ENCODE measurements around the gene IFI27L2. TPM values are rescaled to one million over a fixed set of nuclear protein-coding genes. Genes with fewer than 3 reads are reported as not detected.
A peak's percentile ranks its signal among the peaks of the same experiment; 100 is the strongest.

Gene IFI27L2
- total RNA-seq, 1 experiment from 2014 or later: 98.0 TPM

- H3K4me3 ChIP-seq: no peak overlapping the region
- no peak for DNase-seq (ENCODE audit: low read depth in 1 of 2, low spot score in 2 of 2)
- no peaks in the 10 kb centered on the region for H3K9me3 ChIP-seq (replicated peaks)
- H3K27ac ChIP-seq: no peak overlapping the region
- peaks cover 10% of the 10 kb centered on the region for H3K4me1 ChIP-seq (replicated peaks)
- peaks cover 7% of the 10 kb centered on the region; the same call in 1 of the 2 replicates for H3K36me3 ChIP-seq
- no peaks in the 10 kb centered on the region for H3K27me3 ChIP-seq (replicated peaks)
Measured at GRCh38 chr14:94098326-94098992, 30.9 kb downstream of the IFI27L2 start.

GRCh38 chr14:94097091-94097490 lies 32.3 kb downstream of the IFI27L2 start:
- no peak for DNase-seq (ENCODE audit: low read depth in 1 of 2, low spot score in 2 of 2)
- Histone ChIP-seq H3K4me3 (no peak overlapping the region), H3K36me3 (peaks cover 7% of the 10 kb centered on the region; the same call in 1 of the 2 replicates), H3K27me3 (replicated peaks) (no peaks in the 10 kb centered on the region), H3K9me3 (replicated peaks) (no peaks in the 10 kb centered on the region), H3K27ac (no peak overlapping the region), H3K4me1 (replicated peaks) (peaks cover 10% of the 10 kb centered on the region)

DNA sequence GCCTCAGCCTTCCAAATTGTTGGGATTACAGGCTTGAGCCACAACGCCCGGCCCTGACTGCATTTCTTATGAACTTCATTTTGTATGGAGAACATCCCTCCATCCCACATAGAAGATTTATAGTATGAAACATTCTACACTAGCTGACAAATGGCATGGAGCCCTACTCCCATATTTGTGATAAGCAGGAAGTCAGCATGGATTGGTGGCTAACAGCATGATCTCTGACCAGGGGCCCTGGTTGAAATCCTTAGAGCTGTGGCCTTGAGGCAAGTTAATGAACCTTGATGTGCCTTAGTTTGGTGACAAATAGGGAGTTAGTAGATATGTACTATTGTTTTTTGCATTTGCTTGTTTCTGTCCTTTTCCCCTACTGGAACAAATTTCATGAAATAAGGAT lies 36.0 kb downstream of the IFI27L2 start:
- Histone ChIP-seq H3K27ac (no peak overlapping the region), H3K36me3 (peaks cover 4% of the 10 kb centered on the region; the same call in 1 of the 2 replicates), H3K27me3 (replicated peaks) (no peaks in the 10 kb centered on the region), H3K4me3 (no peak overlapping the region), H3K9me3 (replicated peaks) (no peaks in the 10 kb centered on the region), H3K4me1 (replicated peaks) (peaks cover 13% of the 10 kb centered on the region)
- DNase-seq (ENCODE audit: low read depth in 1 of 2, low spot score in 2 of 2): no peak

- peaks cover 13% of the 10 kb centered on the region for H3K4me1 ChIP-seq (replicated peaks)
- H3K27ac ChIP-seq: no peak overlapping the region
- H3K27me3 ChIP-seq (replicated peaks): no peaks in the 10 kb centered on the region
- DNase-seq (ENCODE audit: low read depth in 1 of 2, low spot score in 2 of 2): no peak
- H3K4me3 ChIP-seq: no peak overlapping the region
- H3K9me3 ChIP-seq (replicated peaks): no peaks in the 10 kb centered on the region
- no peaks in the 10 kb centered on the region for H3K36me3 ChIP-seq
Measured at GRCh38 chr14:94089479-94089878, 39.9 kb downstream of the IFI27L2 start.

DNA sequence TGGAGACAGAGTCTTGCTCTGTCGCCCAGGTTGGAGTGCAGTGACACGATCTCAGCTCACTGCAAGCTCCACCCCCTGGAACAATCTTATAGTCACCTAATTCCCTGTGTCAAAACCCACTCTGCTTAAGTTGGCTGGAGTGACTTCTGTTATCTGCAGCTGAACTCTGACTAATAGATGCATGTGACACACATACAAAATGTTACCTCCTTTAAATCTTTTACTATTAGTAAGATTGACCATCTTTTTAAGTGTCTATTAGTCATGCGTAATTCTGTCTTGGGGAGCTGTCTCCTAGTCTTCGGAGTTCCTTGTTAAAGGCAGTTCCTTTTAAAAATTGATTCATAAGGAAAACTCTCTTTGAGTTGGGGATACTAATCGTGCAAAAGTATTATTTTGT lies 40.9 kb downstream of the IFI27L2 start:
- H3K27ac ChIP-seq: no peak overlapping the region
- H3K9me3 ChIP-seq (replicated peaks): no peaks in the 10 kb centered on the region
- H3K4me1 ChIP-seq (replicated peaks): peaks cover 13% of the 10 kb centered on the region
- no peaks in the 10 kb centered on the region for H3K36me3 ChIP-seq
- no peak for DNase-seq (ENCODE audit: low read depth in 1 of 2, low spot score in 2 of 2)
- no peaks in the 10 kb centered on the region for H3K27me3 ChIP-seq (replicated peaks)
- H3K4me3 ChIP-seq: no peak overlapping the region

GRCh38 chr14:94087891-94088290 lies 41.5 kb downstream of the IFI27L2 start:
- no peak overlapping the region for H3K27ac ChIP-seq
- no peak overlapping the region for H3K4me3 ChIP-seq
- no peaks in the 10 kb centered on the region for H3K27me3 ChIP-seq (replicated peaks)
- peaks cover 13% of the 10 kb centered on the region for H3K4me1 ChIP-seq (replicated peaks)
- DNase-seq (ENCODE audit: low read depth in 1 of 2, low spot score in 2 of 2): no peak
- no peaks in the 10 kb centered on the region for H3K9me3 ChIP-seq (replicated peaks)
- H3K36me3 ChIP-seq: peaks cover 6% of the 10 kb centered on the region

DNA sequence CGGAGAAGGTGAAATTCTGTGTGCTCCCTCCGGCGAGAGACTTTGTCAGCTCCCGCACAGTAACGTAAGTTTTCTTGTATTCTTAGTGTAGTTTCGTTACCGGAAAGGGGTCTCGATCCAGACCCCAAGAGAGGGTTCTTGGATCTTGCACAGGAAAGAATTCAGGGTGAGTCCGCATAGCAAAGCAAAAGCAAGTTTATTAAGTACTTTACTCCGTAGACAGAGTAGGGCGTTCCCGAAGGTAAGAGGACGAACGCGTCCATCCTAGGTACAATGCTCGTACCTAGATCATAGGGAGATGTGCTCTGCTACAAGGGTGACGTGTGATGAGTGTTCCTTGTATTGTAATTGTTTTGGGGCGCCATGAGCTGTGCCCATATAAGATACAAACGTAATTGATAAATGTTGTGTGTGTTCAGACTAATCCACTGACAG lies 48.0 kb downstream of the IFI27L2 start:
- H3K4me3 ChIP-seq: peak overlapping the region; percentile 82
- H3K27ac ChIP-seq: no peak overlapping the region
- peaks cover 2% of the 10 kb centered on the region; the same call in 1 of the 2 replicates for H3K9me3 ChIP-seq (replicated peaks)
- no peak for DNase-seq (ENCODE audit: low read depth in 1 of 2, low spot score in 2 of 2)
- peaks cover 17% of the 10 kb centered on the region for H3K4me1 ChIP-seq (replicated peaks)
- no peaks in the 10 kb centered on the region for H3K27me3 ChIP-seq (replicated peaks)
- peaks cover 42% of the 10 kb centered on the region for H3K36me3 ChIP-seq

DNA sequence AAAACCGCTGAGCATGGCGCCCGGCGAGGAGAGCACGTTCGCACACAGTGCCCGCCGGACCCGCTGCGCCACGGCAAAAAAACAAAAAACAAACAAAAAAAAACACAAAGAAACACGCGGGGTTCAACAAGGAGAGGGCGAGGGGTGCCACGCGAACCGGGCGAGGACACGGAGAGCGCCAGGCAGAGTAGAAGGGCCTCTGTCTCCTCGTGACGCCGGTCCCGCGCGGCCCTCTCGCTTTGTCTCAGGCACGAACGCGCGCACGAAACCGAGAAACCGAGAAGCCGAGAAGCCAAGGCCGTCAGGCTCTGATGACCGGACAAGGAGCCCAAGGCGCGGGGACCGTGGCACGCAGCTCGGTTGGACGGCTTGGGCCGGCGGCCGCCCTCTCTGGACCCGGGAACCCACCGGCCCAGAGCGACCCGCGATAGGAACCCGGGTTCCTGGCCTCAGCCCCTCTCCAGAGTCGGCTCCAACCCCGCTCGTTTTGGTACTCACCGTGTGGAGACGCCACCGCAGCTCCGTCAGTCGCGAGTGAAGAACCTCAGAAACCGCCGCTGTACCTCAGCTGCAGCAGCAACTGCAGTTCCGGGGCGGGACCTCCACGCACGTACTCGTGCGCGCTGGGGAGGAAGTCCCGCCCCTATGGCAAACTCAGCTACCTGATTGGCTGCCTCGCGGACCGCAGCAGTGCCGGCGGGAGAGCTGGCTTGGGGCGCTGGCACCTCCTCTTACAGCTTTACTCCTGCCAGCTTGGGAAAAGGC lies 48.6 kb downstream of the IFI27L2 start, which contains the start of the genes DDX24 and IFI27L1:
DDX24 (minus strand) TSS at position 582 of the 765 bp plus-strand sequence. CDS start 1,460 bp downstream, outside the sequence.
IFI27L1 (plus strand) TSS at position 690 of the 765 bp plus-strand sequence. CDS start 15,628 bp downstream, outside the sequence.
- Histone ChIP-seq H3K27ac (peak within 1 kb of the TSS; percentile 72), H3K9me3 (replicated peaks) (peaks cover 2% of the 10 kb centered on the region; the same call in 1 of the 2 replicates), H3K27me3 (replicated peaks) (no peaks in the 10 kb centered on the region), H3K4me3 (peak within 1 kb of the TSS; percentile 82), H3K4me1 (replicated peaks) (peaks cover 17% of the 10 kb centered on the region), H3K36me3 (peaks cover 47% of the 10 kb centered on the region)
- DNase-seq (ENCODE audit: low read depth in 1 of 2, low spot score in 2 of 2): peak; percentile 91 to 93

DNA sequence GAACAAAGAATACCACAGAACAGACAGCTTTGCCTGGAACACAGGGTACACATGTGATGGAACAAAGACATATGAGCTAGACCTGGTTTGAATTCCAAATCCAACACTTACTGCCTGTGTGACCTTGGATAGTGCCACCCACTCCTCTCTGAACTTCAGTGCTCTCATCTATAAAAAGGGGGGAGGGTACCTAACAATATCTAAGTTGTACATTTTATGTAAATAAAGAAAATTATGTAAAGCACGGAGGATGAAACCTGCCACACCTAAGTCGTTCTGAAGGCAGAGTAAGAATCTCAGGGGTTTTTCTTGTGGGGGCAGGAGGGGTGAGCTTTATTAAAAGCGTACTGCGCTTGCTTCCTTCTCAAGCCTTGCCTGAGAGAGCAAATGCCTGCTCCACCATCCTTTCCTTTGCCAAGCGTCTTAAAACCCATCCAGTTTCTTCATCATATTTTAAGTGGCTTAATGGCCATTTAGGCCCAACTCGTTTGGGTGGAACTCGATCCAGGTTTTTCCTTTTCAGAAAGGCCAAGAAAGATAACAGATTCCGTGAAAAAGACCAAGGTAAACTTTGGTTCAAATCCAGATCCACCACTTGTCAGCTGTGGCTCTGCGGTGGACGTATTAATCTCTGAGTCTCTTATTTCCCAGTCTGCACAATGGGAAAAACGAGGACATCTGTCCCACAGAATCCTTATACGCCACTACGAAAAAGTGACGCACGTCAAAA lies 49.3 kb downstream of the IFI27L2 start:
- H3K27me3 ChIP-seq (replicated peaks): no peaks in the 10 kb centered on the region
- peaks cover 17% of the 10 kb centered on the region for H3K4me1 ChIP-seq (replicated peaks)
- DNase-seq (ENCODE audit: low read depth in 1 of 2, low spot score in 2 of 2): no peak
- peak overlapping the region; percentile 82 for H3K4me3 ChIP-seq
- peaks cover 55% of the 10 kb centered on the region for H3K36me3 ChIP-seq
- H3K9me3 ChIP-seq (replicated peaks): peaks cover 4% of the 10 kb centered on the region; the same call in 1 of the 2 replicates
- peak overlapping the region; percentile 72 for H3K27ac ChIP-seq

- Histone ChIP-seq H3K4me3 (no peak overlapping the region), H3K27me3 (replicated peaks) (no peaks in the 10 kb centered on the region), H3K27ac (no peak overlapping the region), H3K9me3 (replicated peaks) (peaks cover 4% of the 10 kb centered on the region), H3K4me1 (replicated peaks) (peaks cover 17% of the 10 kb centered on the region), H3K36me3 (peaks cover 57% of the 10 kb centered on the region)
- no peak for DNase-seq (ENCODE audit: low read depth in 1 of 2, low spot score in 2 of 2)
Measured at GRCh38 chr14:94077823-94078222, 51.6 kb downstream of the IFI27L2 start.

Other genes starting within 250 kb of the IFI27L2 start
- gene FAM181A, start 202.3 kb downstream of the IFI27L2 start, total RNA-seq (2014; rRNA removed; shearing (Covaris generic)): not detected in 2 replicates
- 14.9 and 22.0 TPM in 2 replicates for gene ASB2, start 153.0 kb downstream of the IFI27L2 start, total RNA-seq (2014; rRNA removed; shearing (Covaris generic))
- gene CCDC197, start 132.3 kb downstream of the IFI27L2 start, total RNA-seq (2014; rRNA removed; shearing (Covaris generic)): not detected in 2 replicates
- gene OTUB2, start 103.3 kb downstream of the IFI27L2 start, total RNA-seq (2014; rRNA removed; shearing (Covaris generic)): 0.81 and 1.3 TPM in 2 replicates
- gene DDX24, start 48.4 kb downstream of the IFI27L2 start, total RNA-seq (2014; rRNA removed; shearing (Covaris generic)): 145 and 159 TPM in 2 replicates
- gene IFI27L1, start 48.3 kb downstream of the IFI27L2 start, total RNA-seq (2014; rRNA removed; shearing (Covaris generic)): 23.3 and 26.0 TPM in 2 replicates
- gene IFI27, start 18.9 kb downstream of the IFI27L2 start, total RNA-seq (2014; rRNA removed; shearing (Covaris generic)): 267 and 474 TPM in 2 replicates
- 0.50 and 1.00 TPM in 2 replicates for gene PPP4R4, start 44.7 kb upstream of the IFI27L2 start, total RNA-seq (2014; rRNA removed; shearing (Covaris generic))
- not detected in 2 replicates for gene SERPINA10, start 163.7 kb upstream of the IFI27L2 start, total RNA-seq (2014; rRNA removed; shearing (Covaris generic))
- not detected in 2 replicates for gene SERPINA6, start 193.7 kb upstream of the IFI27L2 start, total RNA-seq (2014; rRNA removed; shearing (Covaris generic))
- not detected in 2 replicates for gene SERPINA2, start 237.1 kb upstream of the IFI27L2 start, total RNA-seq (2014; rRNA removed; shearing (Covaris generic))